GM19324 (cell line): Measurements from ENCODE around the gene TECTA.

Experiments used
- ATAC-seq: cut with Tn5 transposase; IDR thresholded peaks from one replicate; pipeline ENCODE4 v1.9.1; 2021; ENCODE audit warnings: mild to moderate bottlenecking, moderate library complexity; ENCODE audit not compliant: unreplicated experiment, low FRiP score

Gene TECTA

DNA sequence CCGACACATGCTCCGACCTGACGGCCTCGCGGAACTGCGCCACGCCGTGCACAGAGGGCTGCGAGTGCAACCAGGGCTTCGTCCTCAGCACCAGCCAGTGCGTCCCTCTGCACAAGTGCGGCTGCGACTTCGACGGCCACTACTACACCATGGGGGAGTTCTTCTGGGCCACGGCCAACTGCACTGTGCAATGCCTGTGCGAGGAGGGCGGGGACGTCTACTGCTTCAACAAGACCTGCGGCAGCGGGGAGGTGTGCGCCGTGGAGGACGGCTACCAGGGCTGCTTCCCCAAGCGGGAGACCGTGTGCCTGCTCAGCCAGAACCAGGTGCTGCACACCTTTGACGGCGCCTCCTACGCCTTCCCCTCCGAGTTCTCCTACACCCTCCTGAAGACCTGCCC lies 26.8 kb downstream of the TECTA start:
- ATAC-seq, result no peak

GRCh38 chr11:121129362-121130340 lies 28.6 kb downstream of the TECTA start:
- ATAC-seq, result no peak

DNA sequence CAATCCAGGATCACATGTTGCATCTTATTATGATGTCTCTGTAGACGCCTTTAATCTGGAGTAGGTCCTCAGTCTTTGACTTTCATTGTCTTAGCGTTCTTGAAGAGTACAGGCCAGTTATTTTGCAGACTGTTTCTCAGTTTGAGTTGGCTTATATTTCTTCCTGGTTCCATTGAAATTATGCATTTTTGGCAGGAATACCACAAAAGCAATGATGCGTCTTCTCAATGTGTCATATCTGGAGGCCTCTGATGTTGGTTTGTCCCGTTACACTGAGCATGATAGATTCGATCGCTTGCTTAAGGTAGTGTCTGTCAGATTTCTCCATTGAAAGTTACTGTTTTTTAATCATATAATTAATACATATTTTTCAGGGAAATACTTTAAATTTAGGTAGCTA lies 30.6 kb downstream of the TECTA start:
- ATAC-seq, result no peak

DNA sequence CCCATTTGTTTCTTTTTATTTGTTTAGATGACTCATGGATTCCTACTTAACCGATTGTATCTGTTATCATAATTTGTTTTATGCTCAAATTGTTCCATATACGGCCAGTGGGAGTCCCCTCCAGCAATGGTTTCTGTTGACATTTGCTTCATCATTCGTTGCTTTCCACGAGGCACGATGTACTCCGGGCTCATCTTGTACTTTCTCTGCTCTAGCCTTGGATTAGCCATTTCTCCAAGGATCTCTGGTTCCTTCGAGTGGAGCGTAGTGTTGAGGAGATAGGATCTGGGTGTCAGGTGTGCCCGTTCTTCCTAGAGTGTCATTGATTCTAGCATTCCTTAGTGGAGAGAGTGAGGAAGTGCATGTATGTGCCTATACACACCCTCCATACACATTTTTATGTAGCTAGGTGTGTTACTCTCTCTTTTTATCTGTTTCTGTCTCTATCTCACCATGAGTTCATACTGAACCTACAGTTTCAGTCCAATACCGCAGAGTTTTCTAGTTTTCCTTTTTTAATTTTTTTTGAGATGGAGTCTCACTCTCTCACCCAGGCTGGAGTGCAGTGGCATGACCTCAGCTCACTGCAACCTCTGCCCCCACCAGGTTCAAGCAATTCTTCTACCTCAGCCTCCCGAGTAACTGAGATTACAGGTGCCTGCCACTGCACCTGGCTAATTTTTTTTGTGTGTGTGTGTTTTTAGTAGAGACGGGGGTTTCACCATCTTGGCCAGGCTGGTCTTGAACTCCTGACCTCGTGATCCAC lies 31.4 kb downstream of the TECTA start:
- no peak for ATAC-seq

GRCh38 chr11:121134741-121135312 lies 33.8 kb downstream of the TECTA start:
- ATAC-seq, result no peak

GRCh38 chr11:121137005-121137404 lies 36.0 kb downstream of the TECTA start:
- no peak for ATAC-seq

GRCh38 chr11:121138259-121138658 lies 37.2 kb downstream of the TECTA start:
- ATAC-seq, result no peak

DNA sequence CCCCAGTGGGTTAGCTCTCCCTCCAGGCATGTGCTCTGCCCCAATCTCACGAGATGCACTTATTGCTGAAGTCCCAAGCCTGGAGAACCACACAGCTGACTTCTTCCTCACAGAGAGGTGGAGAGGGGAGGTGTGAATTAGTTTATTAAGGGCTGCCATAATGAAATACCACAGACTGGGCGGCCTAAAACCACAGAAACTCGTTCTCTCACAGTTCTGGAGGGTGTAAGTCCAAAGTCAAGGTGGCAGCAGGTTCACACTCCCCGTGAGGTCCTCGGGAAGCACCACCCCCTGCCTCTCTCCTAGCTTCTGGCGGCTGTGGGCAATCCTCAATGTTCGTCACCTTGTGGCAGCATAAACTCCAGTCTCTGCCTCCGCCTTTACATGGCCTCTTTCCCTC lies 39.3 kb downstream of the TECTA start:
- no peak for ATAC-seq

DNA sequence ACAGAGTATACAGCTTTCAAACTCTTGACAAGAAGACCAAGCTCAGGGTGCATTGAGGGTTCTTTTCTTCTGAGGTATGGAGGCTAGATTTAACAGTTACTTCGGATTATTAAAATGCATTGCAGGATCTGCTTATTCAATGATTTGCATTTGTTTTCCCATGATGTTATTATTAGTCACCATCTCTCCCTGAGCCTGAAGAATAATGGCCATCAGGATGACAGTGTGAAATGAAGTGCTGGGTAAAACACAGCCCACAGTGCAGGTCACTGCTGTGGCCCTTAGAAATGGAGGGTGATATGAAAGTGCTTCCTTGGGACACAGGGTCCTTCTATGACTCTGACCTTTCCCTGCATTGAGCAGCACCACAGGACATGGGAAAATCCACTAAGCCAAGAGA lies 40.0 kb downstream of the TECTA start:
- no peak for ATAC-seq

GRCh38 chr11:121143921-121144320 lies 42.9 kb downstream of the TECTA start:
- no peak for ATAC-seq

GRCh38 chr11:121144723-121145122 lies 43.7 kb downstream of the TECTA start:
- no peak for ATAC-seq

DNA sequence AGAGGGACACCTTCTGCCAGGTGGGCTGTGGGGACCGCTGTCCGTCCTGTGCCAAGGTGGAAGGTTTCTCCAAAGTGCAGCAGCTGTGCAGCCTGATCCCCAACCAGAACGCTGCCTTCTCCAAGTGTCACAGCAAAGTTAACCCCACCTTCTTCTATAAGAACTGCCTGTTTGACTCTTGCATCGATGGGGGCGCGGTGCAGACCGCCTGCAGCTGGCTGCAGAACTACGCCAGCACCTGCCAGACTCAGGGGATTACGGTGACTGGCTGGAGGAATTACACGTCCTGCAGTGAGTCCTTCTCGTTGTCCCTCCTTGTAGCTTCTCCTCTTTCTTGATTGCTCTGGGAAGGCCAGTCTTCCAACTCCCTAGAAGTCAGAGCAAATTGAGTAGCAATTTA lies 44.8 kb downstream of the TECTA start:
- no peak for ATAC-seq

DNA sequence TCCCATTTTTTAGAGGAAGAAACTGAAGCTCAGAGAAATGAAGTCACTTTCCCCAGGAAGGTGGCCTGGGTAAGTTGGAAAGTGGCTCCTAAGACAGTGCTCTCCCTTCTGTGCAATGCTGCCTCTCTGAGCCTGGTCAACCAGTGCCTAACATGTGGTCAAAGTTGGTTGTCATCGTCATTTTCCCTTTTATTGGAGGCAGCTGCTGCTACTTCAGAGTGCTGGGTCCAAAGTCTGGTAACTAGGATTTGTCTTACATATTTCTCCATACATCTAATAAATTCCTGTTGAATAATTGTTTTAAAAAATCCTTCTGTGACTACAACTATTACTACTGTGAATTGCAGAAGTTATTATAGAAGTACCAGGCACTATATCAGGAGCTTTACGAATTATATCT lies 48.1 kb downstream of the TECTA start:
- no peak for ATAC-seq

DNA sequence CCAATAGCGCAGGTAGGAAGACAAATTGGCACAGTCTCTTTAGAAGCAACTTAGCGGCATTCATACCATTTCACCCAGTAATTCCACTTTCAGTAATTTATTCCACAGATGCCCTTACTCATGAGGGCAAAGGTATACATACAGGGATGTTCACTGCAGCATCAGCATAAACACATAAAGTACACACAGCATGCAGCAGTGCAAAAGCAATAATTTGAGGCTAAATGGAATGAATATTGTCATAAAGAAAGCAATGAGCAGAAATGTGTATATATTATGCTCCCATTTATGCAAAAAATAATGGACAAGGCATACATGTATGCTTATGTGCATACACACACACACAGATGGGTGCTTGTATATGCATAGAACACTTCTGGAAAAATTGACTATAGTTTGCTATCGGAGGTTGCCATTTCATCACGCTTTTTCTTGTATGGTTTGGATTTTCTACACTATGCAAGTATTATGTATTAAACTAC lies 50.2 kb downstream of the TECTA start:
- no peak for ATAC-seq

- ATAC-seq, result no peak
These were observed 51.7 kb downstream of the TECTA start for GRCh38 chr11:121152764-121153163.

- no peak for ATAC-seq
These were observed 52.4 kb downstream of the TECTA start for GRCh38 chr11:121153472-121153871.

- ATAC-seq, result no peak
These were observed 53.7 kb downstream of the TECTA start for GRCh38 chr11:121154486-121155314.

- no peak for ATAC-seq
These were observed 56.7 kb downstream of the TECTA start for GRCh38 chr11:121157756-121158155.

DNA sequence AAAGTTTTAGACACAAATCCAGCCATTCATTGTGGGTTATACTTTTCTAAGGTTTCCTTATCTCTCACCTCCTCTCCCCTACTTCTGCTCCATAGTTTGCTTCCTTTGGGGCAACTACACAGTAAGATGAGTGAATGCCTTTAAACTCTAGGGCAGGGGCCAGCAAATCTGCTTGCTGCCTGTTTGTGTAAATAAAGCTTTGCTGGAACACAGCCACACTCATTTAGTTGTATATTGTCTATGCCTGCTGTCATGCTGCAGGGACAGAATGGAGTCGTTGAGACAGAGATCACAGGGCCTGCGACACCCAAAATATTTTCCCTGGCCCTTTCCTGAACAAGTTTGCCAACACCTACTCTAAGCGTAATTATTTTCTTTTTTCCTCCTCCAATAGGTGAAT lies 58.7 kb downstream of the TECTA start:
- no peak for ATAC-seq

GRCh38 chr11:121161349-121161917 lies 60.4 kb downstream of the TECTA start:
- no peak for ATAC-seq
